ENCODE results near the gene AJM1.

GRCh38 chr9:136798708-136799078 is 43.6 kb upstream of the AJM1 start:
- TF ChIP-seq CTCF (IDR thresholded peaks at IDR 0.05; ENCODE audit: poor library complexity, severe bottlenecking), result no peak
- no peak for TF ChIP-seq EZH2 (IDR thresholded peaks at IDR 0.05; ENCODE audit: borderline replicate concordance, insufficient read depth, low read length, poor library complexity, severe bottlenecking)
- TF ChIP-seq SMC3 (conservative IDR thresholded peaks at IDR 0.05; ENCODE audit: poor library complexity), result no peak
- TF ChIP-seq TAF1 (IDR thresholded peaks at IDR 0.05; ENCODE audit: low read depth), result no peak
